Right forelimb (tissue), 1 donor: Measurements from ENCODE around the gene DDB1.

ENCODE experiments used
- DNase-seq: peaks from one replicate; pipeline ENCODE4 v3.0.0-alpha.2; 2018

DDB1 gene

GRCh38 chr11:61354208-61354607, 21.3 kb upstream of the DDB1 start:
- no peak for DNase-seq

- no peak for DNase-seq
Measured at GRCh38 chr11:61353131-61354067, 20.5 kb upstream of the DDB1 start.

- no peak for DNase-seq
Measured at GRCh38 chr11:61352038-61352437, 19.1 kb upstream of the DDB1 start.

- DNase-seq, result no peak
Measured at GRCh38 chr11:61350803-61351202, 17.9 kb upstream of the DDB1 start.

- no peak for DNase-seq
Measured at GRCh38 chr11:61350336-61350735, 17.4 kb upstream of the DDB1 start.

- no peak for DNase-seq
Measured at GRCh38 chr11:61349916-61350315, 17.0 kb upstream of the DDB1 start.

GRCh38 chr11:61349189-61349751, 16.4 kb upstream of the DDB1 start:
- DNase-seq, result no peak

GRCh38 chr11:61347916-61348461, 15.1 kb upstream of the DDB1 start:
- no peak for DNase-seq

- DNase-seq, result no peak
Measured at GRCh38 chr11:61345954-61346843, 13.3 kb upstream of the DDB1 start.

- DNase-seq, result no peak
Measured at GRCh38 chr11:61345170-61345610, 12.3 kb upstream of the DDB1 start.

GRCh38 chr11:61343792-61344745, 11.2 kb upstream of the DDB1 start:
- no peak for DNase-seq

GRCh38 chr11:61342207-61342803, 9.4 kb upstream of the DDB1 start:
- no peak for DNase-seq

GRCh38 chr11:61341706-61342105, 8.8 kb upstream of the DDB1 start:
- DNase-seq, result no peak

- DNase-seq, result no peak
Measured at GRCh38 chr11:61340979-61341378, 8.1 kb upstream of the DDB1 start.

GRCh38 chr11:61339490-61339878, 6.6 kb upstream of the DDB1 start:
- DNase-seq, result no peak

GRCh38 chr11:61338783-61339489, 6.0 kb upstream of the DDB1 start:
- DNase-seq, result no peak

- DNase-seq, result no peak
Measured at GRCh38 chr11:61337706-61338470, 5.0 kb upstream of the DDB1 start.

- DNase-seq, result peak; percentile 87
Measured at GRCh38 chr11:61336171-61336935, 3.4 kb upstream of the DDB1 start.

GRCh38 chr11:61335355-61335710, 2.4 kb upstream of the DDB1 start:
- no peak for DNase-seq
